Skin of body (tissue), 2 donors: ENCODE measurements around the gene EEF2. TPM values are rescaled to one million over a fixed set of nuclear protein-coding genes. Genes with fewer than 3 reads are reported as not detected.
"Not testable (repeated sequence)": the region's sequence is repeated elsewhere in the genome, so short reads cannot be mapped to it uniquely, and the experiment has no call there.

Experiments
- DNase-seq: peaks from one replicate; lab custom pipeline; 2025; lab: John Stamatoyannopoulos, UW
- total RNA-seq: library from RNA; depleted of rRNA; stranded (reverse); fragments of >200 nt; gene quantifications from one replicate; pipeline ENCODE4 v1.2.3, GENCODE V29; 2014

EEF2 gene
- total RNA-seq, 1 donor from 2014 or later, result 1,711 TPM

DNA sequence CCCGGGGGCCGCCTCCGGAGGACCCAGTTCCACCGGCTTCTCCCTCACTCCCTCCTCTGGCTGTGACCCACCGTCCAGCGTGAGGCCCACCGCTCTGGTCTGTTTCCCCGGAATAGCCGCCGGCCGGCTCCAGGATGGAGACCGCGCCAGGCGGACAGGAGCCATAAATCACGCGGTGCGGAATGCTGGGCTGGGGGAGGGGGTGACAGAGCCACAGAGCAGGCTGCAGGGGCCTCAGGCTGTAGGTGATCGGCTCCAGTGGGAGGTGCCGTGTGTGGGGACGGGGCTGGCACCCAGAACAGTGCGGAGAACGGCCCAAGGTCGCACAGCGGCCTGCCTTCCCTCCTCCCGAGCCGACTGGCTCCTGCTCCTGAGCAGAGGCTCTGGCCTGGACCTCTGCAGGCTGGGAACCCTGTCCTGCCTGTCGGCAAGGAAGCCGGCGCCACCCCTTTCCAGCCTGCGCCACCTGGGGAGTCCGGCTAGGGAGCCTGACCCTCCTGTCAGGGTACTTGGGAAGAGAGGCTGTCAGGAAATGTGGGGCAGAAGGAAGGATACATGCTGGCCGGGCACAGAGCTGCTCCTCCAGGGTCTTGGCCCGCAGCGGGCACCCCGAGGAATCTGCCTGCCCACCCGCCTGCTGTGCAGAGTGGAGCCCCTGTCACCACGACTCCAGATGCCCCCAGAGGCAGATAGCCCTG lies 30.6 kb upstream of the EEF2 start:
- no peak for DNase-seq

DNA sequence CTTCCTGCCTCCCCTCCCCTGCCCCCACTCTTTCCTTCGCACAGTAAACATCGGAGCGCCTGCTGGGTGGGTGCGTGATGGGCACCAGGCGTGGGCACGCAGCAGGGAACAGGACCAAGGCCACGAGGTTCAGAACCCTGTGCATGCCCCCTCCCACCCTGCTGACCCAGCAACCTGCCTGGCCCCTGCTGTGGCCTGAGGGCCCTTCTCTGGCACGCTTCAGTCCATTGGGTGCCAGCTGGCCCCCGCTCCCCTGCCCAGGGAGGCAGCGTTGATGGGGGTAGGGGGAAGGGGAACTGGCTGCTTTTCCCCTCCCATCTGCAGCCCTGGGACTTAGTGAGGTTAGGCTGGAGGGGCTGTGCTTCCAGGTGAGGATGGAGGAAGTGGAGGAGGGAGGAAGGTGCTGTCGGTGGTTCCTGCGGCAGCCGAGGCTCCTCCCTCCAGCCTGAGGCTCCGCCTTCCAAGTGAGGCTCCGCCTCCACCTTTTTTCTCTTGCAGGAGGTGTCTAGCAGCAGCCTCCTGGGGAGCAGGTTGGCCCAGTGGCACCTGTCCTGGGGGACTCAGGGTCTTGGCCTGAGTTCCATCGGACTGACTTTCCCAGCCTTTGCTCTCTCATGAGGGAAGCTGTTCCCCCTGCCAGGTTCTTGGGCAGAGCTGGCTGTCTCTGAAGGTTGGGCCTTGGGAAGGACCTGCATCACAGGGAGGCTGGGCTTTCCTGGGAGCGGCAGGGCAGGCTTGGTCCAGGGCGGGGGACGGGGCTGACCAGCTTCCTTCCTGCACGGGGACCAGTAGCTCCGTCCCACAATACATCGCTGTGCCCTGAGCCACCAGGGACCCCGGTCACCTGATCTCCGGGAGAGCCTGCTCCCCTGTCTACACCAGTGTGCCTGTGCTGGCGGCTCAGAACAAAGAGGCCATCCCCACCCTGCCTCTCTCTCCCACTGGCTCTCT lies 29.6 kb upstream of the EEF2 start:
- no peak for DNase-seq

DNA sequence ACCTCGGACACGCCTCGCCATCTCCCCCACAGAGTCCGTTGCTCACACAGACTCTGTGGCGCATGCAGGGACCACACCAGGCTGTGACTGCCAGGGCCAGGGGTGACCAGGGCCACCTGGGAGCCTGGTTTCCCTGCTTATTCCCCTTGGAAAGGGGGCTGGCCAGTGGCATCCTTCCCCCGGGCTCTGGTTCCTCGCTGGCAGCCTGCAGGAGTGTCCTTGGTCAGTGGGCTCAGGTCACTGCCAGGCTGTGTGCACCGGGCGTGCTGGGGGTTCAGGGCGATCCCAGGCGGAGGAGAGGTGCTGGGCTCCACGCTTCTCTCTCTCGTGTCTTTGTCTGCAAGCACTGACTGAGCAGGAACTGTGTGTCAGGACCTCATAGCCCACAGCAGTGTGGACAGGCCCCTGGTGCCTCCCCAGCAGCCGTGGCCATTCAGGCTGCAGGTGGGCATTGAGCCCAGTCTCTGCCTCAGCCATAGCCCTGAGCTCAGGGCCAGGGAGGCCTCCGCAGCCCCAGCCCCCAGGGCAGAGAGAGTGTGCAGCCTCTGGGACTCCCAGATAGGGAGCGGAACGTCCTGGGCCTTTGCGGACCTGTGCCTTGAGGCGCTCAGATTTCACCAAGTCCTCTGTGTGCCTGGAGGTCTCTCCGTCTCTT lies 28.8 kb upstream of the EEF2 start:
- DNase-seq, result no peak

DNA sequence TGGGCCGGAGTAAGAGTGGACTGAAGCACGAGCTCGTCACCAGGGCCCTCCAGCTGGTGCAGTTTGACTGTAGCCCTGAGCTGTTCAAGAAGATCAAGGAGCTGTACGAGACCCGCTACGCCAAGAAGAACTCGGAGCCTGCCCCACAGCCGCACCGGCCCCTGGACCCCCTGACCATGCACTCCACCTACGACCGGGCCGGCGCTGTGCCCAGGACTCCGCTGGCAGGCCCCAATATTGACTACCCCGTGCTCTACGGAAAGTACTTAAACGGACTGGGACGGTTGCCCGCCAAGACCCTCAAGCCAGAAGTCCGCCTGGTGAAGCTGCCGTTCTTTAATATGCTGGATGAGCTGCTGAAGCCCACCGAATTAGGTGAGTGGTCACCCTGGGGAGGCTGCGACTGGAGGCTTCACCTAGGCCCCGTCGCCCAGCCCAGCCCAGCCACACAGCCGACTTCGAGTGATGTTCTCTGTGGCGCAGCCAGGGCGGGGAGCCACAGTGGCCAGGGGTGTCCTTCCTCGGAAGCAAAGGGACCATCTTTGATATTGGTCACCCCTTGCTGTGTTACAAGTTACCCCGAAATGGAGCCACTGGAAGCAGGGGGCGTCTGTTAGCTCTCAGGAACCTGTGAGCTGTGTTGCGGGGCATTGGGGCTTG lies 27.8 kb upstream of the EEF2 start:
- no peak for DNase-seq

DNA sequence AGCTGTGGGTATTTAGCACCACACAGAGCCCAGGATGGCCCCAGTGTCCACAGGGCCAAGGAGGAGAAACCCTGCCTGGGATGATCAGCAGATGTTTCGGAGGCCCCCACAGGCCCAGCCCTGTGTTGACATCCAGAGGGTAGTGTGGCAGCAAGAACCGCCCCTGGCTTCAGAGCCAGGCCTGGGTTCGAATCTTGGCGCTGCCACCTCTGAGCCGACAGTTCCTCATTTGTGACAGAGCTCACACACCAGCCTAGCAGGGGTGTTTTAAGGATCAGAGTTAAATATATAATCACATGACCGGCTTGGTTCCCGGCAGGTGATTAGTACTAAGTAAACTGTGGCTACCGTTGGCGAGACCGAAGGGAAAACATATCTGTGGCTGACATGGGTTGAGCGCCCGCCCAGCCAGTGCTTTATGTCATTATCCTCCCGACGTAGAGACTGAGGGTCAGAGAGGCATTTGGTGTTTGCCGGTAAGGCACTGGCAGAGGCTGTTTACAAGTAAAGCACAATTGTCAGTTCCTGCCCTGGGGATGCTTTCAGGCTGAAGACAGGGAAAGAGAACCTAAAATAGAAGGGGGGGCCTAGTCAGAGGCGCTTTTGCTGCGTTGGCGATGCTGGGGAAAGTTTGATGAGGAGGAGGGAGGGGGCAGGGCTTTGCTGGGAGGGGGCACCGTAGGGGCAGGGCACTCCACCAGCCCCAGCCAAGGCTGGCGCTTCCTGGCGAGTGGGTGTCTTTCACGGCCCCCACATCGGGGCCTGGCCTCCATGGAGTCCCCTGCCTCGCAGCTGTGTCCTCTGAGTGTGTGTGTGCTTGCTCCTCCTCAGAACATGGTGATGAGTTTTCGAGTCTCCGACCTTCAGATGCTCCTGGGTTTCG lies 27.1 kb upstream of the EEF2 start:
- no peak for DNase-seq

DNA sequence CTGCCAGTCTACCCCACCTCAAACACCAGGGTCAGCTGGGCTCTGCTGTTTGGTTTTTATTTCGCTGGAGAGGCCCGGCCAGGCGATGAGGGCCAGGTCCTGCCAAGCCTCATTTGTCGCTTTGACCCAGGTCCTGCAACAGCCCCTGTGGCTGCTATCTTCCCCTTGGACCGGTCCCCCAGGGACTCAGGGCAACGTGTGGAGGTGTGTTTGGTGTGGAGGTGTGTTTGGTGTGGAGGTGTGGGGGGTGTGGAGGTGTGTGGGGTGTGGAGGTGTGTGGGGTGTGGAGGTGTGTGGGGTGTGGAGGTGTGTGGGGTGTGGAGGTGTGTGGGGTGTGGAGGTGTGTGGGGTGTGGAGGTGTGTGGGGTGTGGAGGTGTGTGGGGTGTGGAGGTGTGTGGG lies 26.2 kb upstream of the EEF2 start:
- not testable (repeated sequence) for DNase-seq

DNA sequence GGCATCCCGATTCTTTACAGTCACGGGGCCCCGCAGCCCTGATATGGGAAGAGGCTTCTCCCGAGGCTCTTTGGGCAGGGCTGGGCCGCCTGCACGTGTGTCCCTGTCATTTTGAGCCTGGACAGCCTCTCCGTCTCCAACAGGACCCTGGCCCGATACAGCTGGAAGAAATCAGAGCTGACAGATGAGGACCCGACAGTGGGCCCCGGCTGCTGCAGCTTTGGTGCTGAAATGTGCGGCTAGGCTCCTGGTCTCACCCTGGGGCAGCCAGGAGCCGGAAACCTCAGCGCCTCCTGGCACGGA lies 25.5 kb upstream of the EEF2 start:
- no peak for DNase-seq

DNA sequence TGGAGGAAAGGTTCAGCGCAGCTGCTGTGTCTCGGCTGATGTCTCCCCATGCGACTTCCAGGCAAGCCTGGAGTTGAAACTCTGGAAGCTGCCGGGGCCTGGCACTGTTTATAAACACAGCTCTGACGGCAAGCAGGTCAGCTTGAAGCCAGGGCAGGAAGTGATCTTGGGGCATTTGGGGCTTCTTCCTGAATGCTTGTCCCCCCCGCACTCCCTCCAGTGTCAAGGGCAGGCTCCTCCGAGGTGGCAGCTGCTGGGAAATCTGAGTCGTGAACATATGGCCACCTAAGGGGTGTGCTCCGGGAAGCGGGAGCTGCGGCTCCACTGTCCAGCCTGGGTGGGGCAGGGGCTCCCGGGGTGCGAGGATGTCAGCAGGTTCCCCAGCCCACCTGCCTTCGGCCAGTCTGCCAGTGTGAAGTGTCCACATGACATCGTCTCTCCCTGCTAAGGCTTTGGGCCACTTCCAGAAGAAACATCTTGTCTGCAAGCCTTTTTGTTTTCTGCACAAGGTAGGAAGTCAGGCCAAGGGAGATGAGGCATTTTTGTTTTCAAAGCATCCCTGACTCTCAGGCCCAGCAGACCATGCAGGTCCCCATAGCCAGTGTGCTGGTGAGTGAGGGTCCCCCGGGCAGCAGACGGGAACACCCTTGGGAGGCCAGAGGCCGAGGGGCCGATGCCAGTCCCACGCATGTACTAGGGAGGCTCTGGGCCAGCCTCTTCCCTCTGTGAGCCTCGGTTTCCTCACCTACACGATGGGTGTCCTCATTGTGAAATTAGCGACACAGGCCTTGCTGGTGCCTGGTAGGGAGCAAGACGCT lies 24.9 kb upstream of the EEF2 start:
- no peak for DNase-seq

DNA sequence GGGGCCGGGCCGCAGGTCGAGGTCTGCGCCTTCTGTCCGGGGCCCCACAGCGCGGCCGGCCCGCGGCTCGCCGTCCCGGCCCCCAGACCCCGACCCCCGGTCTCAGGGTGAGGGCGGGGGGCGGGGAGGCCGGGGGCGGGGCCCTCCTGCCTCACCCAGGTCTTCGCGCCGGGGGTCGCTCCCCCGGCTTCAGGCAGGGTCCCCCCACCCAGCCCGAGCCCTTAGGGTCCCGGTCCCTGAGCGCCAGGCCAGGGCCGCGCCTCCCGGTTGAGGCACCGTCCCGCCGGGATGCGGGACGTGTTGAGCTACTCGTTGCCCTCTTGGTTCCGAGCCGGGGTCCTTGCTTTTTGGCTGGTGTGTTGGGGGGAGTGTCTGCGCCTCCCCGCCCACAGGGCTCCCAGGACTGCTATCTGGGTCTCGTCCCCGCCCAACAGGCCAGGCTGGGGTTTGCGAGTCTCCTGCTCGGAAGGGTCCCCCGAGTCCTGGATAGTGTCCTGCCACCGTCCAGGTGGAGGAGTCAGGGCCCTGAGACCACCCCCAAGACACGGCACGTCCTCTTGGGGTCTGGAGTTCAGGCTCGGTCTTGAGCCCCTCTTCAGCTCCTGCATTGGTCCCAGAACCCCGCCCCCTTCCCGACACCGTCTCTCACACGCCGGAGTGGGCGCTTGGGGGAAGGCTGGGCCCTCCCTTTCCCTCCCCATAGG lies 22.7 kb upstream of the EEF2 start:
- DNase-seq, result no peak

DNA sequence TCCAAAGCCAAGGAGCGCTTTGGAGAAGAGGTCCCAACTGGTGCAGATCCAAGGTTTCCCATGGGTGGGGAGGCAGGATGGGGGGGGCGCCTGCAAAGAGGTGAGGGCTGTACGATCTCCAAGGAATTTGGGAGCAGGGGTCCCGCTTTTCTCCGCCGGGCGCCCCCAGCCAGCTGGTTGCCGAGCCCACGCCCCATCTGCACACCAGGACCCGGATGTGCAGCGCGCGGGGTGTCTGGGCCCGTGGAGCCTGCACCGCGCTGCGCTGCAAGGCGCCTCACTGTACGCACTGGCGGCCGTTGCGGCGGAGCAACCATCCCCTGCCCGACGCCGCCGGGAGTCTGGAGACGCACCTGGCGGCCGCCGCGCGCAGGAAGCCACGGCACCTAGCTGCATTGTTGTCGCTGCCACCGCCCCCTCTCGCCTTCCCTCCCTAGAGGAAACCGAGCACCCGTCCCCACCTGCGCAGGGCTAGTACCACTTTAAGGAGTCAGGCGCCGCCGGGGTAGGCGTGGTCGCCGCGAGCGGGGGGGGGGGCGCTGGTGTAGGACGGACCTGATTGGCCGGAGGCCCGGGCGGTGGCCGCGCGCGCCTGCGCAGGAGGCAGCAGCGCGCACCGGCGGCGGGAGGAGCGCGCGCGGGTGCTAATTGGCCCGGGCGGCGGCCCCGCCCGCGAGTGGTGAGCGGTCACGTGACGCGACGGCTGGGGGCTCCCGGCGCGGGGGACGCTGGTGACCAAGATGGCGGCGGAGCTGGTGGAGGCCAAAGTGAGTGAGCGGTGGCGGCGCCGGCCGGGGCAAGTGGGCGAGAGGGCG lies 22.0 kb upstream of the EEF2 start, which contains the start of gene PIAS4:
TSS of gene PIAS4 (plus strand) at position 716 of the 815 bp plus-strand sequence. CDS start at position 741, 25 bp downstream.
- DNase-seq, result peak; percentile 94

DNA sequence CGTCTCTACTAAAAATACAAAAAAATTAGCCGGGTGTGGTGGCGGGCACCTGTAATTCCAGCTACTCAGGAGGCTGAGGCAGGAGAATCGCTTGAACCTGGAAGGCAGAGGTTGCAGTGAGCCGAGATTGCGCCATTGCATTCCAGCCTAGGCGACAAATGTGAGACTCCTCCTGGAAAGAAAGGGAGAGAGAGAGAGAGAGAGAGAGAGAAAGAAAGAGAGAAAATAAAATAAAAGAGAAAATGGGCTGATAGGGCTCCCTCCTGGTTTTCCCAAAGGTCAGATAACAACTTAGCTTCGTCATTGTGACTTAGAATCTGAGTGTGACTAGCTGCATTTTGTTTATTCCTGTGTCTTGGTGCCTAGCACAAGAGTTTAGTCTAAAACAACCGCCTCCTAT lies 20.2 kb upstream of the EEF2 start:
- not testable (repeated sequence) for DNase-seq

DNA sequence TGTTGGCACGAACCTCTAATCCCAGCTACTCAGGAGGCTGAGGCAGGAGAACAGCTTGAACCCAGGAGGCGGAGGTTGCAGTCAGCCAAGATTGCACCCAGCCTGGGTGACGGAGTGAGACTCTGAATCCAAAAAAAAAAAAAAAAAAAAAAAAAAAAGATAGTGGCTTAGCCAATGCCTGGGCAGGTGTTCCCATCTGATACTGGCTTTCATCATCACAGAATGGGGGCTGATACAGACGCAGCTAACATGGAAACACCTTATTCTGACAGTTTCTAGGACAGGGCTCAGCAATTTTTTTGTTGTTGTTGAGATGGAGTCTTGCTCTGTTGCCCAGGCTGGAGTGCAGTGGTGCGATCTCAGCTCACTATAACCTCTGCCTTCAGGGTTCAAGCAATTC lies 15.5 kb upstream of the EEF2 start:
- DNase-seq, result not testable (repeated sequence)

DNA sequence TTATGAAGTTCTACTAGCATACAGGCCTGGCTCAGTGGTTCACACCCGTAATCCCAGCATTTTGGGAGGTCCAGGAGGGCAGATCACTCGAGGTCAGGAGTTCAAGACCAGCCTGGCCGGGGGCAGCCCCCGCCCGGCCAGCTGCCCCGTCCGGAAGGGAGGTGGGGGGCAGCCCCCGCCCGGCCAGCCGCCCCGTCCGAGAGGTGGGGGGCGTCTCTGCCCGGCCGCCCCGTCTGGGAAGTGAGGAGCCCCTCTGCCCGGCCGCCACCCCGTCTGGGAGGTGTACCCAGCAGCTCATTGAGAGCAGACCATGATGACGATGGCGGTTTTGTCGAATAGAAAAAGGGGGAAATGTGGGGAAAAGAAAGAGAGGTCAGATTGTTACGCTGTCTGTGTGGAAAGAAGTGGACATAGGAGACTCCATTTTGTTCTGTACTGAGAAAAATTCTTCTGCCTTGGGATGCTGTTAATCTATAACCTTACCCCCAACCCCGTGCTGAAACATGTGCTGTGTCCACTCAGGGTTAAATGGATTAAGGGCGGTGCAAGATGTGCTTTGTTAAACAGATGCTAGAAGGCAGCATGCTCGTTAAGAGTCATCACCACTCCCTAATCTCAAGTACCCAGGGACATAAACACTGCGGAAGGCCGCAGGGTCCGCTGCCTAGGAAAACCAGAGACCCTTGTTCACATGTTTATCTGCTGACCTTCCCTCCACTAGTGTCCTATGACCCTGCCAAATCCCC lies 13.6 kb upstream of the EEF2 start:
- DNase-seq, result not testable (repeated sequence)

DNA sequence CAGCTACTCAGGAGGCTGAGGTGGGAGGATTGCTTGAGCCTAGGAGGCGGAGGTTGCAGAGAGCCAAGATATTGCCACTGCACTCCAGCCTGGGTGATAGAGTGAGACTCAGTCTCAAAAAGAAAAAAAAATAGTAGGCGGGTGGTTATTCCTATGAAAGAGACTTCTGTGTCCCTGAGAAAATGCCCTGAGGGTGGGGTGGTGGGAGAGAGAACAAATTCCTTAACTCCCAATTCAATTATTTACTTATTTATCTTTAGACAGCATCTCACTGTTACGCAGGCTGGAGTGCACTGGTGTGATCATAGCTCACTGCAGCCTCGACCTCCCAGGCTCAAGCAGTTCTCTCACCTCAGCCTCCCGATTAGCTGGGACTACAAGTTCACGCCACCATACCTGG lies 10.3 kb upstream of the EEF2 start:
- no peak for DNase-seq

DNA sequence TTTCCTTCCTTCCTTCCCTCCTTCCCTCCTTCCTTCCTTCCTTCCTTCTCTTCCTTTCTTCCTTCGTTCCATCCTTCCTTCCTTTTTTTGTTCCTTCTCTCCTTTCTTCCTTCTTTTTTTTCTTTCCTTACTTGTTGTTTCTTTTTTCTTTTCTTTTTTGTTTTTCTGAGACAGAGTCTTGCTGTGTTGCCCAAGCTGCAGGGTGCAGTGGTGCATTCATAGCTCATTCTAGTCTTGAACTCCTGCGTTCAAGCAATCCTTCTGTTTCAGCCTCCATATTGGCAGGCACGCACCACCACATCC lies 5.5 kb upstream of the EEF2 start:
- DNase-seq, result no peak

DNA sequence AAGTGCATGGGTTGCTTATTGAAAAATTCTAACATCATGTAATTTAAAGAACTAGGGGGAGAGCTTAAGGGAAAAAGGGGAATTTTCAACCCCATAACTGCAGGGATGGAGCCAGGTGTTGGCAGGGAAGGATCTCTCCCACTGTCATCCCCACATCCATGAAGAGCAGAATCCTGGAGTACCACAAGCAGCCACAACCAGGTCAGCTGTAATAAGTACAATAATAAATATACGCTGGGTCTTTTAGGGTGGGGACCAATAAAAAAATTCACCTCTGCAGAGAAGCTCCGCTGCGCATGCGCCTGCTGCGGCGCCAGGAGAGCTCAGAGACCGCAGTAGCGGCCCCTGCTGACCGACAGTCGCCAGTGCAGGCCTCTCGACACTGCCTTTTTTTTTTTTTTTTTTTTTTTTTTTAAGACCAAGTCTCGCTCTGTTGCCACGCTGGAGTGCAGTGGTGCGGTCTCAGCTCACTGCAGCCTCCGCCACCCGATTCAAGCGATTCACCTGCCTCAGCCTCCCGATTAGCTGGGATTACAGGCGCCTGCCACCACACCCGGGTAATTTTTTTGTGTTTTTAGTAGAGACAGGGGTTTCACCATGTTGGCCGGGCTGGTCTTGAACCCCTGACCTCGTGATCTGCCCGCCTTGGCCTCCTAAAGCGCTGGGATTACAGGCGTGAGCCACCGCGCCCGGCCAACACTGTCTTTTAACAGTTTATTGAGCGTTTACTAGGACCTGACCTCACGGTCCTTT lies 2.5 kb upstream of the EEF2 start:
- peak; percentile 77 for DNase-seq
